Lung (tissue), 12 donors: ENCODE results near the gene CFAP43. TPM values are rescaled to one million over a fixed set of nuclear protein-coding genes. Genes with fewer than 3 reads are reported as not detected.

Experiments
- ATAC-seq: fragments of 200-7000 bp; cut with Tn5 transposase; one replicate; pipeline ENCODE4 v1.9.1; 2020; ENCODE audit warnings: moderate number of reproducible peaks; ENCODE audit not compliant: insufficient read depth, low FRiP score
- DNase-seq, 3 donors: peaks; one replicate each; pipeline ENCODE4 v3.0.0-alpha.2; 2013 to 2017
- H3K27ac ChIP-seq, 2 donors: one replicate each; pipeline ENCODE4 v1.5.1; 2013; ENCODE audit warnings: mild to moderate bottlenecking in 2 of 2, moderate library complexity in 2 of 2, control low read depth in 1 of 2, inconsistent platforms in 1 of 2, low read depth in 1 of 2, low read length in 1 of 2
- H3K27me3 ChIP-seq, 3 donors: one replicate each; pipeline ENCODE4 v1.5.1; 2013; ENCODE audit warnings: low read length in 2 of 3; ENCODE audit not compliant: control insufficient read depth in 3 of 3, insufficient read depth in 3 of 3
- H3K36me3 ChIP-seq, 4 donors: one replicate each; pipeline ENCODE4 v1.5.1; 2013; ENCODE audit warnings: low read length in 4 of 4, mild to moderate bottlenecking in 1 of 4, moderate library complexity in 1 of 4; ENCODE audit not compliant: control insufficient read depth in 4 of 4, insufficient read depth in 4 of 4
- H3K4me1 ChIP-seq, 5 donors: one replicate each; pipeline ENCODE4 v1.5.1; 2013; ENCODE audit warnings: low read length in 5 of 5, mild to moderate bottlenecking in 2 of 5, moderate library complexity in 1 of 5; ENCODE audit not compliant: control insufficient read depth in 5 of 5, insufficient read depth in 5 of 5
- H3K4me3 ChIP-seq: one replicate; pipeline ENCODE4 v1.5.1; 2013; ENCODE audit warnings: mild to moderate bottlenecking, control low read depth, moderate library complexity
- H3K9ac ChIP-seq, 2 donors: one replicate each; pipeline ENCODE4 v1.5.1; 2013; ENCODE audit warnings: low read length in 2 of 2, control low read depth in 1 of 2; ENCODE audit not compliant: insufficient read depth in 1 of 2
- H3K9me3 ChIP-seq, 4 donors: one replicate each; pipeline ENCODE4 v1.5.1; 2013; ENCODE audit warnings: low read length in 3 of 4, mild to moderate bottlenecking in 1 of 4, moderate library complexity in 1 of 4; ENCODE audit not compliant: control insufficient read depth in 4 of 4, insufficient read depth in 3 of 4
- WGBS, 2 donors: extraction: QIAGEN DNeasy Blood & Tissue Kit; methylation state at CpG; one replicate each; pipeline ENCODE4 v1.1.7; 2013; 5-methylcytosine and 5-hydroxymethylcytosine counted together
- polyA plus RNA-seq, 2 donors: library from polyadenylated mRNA; stranded (reverse); fragments of 200-250 nt; gene quantifications; one replicate each; pipeline ENCODE4 v1.2.1, GENCODE V29; 2013
- total RNA-seq, 2 donors: library from RNA; depleted of rRNA in 1 of 2; stranded (reverse); fragments of >200 nt in 1 of 2; gene quantifications; one replicate each; pipeline ENCODE4 v1.2.1, GENCODE V29; 2014 to 2021
- TF ChIP-seq, protein P1 (sequence below): IDR thresholded peaks from 2 replicates; pipeline ENCODE4 v1.5.1; 2012; ENCODE audit warnings: mild to moderate bottlenecking; ENCODE audit errors: control extremely low read depth, extremely low read depth
- donor health status: control.
- donor health status: control.
- donor health status: Bipolar disorder and iron deficiency.
- donor health status: healthy.
- donor health status: DM: yes; HTN: yes; CAD: no.

The CFAP43 gene
- total and polyA plus RNA-seq, 4 donors = 8.4 to 71.6 (median 20.1) TPM

DNA sequence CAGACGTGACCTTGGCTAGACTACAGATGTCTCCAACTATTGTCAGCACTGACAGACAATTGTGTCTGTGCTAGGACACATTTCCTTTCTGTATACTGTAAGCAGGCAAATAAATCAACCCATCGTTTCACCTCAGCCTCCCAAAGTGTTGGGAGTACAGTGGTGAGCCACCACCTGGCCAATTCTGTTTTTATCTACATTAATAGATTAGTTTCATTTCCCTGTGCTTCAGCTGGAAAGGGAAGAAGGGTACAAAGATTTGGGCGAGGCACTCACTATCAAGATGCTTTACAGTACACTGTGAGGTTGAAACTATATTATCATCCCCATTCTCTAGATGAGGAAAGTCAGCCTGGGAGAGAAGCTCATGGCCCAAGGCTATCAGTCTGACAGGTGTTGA, 88.3 kb downstream of the CFAP43 start:
- H3K4me3 ChIP-seq = no peak overlapping the region
- H3K9me3 ChIP-seq = peaks cover 0 to 1% (median 0%) of the 10 kb centered on the region in 4 donors
- no peak overlapping the region for H3K9ac ChIP-seq
- peaks cover 0 to 6% (median 0%) of the 10 kb centered on the region in 5 donors for H3K4me1 ChIP-seq
- H3K36me3 ChIP-seq = no peaks in the 10 kb centered on the region
- TF ChIP-seq, protein P1, sequence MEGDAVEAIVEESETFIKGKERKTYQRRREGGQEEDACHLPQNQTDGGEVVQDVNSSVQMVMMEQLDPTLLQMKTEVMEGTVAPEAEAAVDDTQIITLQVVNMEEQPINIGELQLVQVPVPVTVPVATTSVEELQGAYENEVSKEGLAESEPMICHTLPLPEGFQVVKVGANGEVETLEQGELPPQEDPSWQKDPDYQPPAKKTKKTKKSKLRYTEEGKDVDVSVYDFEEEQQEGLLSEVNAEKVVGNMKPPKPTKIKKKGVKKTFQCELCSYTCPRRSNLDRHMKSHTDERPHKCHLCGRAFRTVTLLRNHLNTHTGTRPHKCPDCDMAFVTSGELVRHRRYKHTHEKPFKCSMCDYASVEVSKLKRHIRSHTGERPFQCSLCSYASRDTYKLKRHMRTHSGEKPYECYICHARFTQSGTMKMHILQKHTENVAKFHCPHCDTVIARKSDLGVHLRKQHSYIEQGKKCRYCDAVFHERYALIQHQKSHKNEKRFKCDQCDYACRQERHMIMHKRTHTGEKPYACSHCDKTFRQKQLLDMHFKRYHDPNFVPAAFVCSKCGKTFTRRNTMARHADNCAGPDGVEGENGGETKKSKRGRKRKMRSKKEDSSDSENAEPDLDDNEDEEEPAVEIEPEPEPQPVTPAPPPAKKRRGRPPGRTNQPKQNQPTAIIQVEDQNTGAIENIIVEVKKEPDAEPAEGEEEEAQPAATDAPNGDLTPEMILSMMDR = no peak
- WGBS, 2 donors = 73 to 82% methylated on average over 3 of the region's 3 CpGs
- H3K27me3 ChIP-seq = peaks cover 0 to 5% (median 0%) of the 10 kb centered on the region in 3 donors
- no peak overlapping the region for H3K27ac ChIP-seq
- no peak for DNase-seq
- no peak for ATAC-seq

DNA sequence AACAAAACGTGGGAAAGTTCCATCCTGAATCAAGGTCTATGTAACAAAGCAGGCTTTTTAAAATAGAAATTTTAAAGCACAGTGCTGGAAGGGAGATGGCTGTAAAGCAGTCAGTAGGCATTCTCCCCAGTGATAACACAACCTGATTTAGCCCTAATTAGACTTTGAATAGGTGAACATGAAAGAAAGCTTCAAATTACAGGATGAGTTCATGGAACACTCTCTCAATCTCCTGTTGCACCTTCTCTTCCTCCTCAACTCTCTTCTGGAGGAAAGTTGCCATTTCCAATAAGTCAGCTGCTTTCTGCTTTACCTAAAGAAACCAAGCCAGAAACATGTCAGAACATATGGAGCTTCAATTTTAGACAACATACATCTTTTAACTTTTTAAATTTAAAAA, 90.1 kb downstream of the CFAP43 start:
- ATAC-seq (no peak), DNase-seq (no peak)
- H3K9ac ChIP-seq = no peak overlapping the region
- H3K4me1 ChIP-seq = peaks cover 0 to 6% (median 0%) of the 10 kb centered on the region in 5 donors
- peaks cover 0 to 5% (median 0%) of the 10 kb centered on the region in 3 donors for H3K27me3 ChIP-seq
- no peaks in the 10 kb centered on the region for H3K36me3 ChIP-seq
- no peaks in the 10 kb centered on the region for H3K9me3 ChIP-seq
- H3K4me3 ChIP-seq = no peak overlapping the region
- H3K27ac ChIP-seq = no peak overlapping the region
- TF ChIP-seq, protein P1 = no peak
- 76 to 83% methylated on average over 1 of the region's 1 CpG for WGBS, 2 donors

DNA sequence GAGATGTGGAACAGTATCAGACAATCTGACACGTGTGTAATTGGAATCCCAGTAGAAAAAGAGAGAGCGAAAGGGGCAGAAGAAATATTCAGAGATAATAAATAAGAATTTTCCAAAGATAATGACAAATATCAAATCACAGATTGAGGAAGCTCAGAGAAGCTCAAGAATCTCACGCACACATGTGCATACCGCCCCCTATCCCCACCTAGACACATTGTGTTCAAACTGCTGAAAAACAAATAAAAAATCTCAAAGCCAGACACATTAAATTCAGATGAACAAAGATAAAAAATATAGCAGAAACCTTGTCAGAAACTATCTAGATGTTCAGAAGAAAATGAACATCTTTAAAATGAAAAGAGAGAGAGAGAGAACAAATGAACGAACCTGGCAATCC, 92.9 kb downstream of the CFAP43 start:
- 66 to 69% methylated on average over 5 of the region's 5 CpGs for WGBS, 2 donors
- H3K4me3 ChIP-seq = no peak overlapping the region
- H3K4me1 ChIP-seq = no peaks in the 10 kb centered on the region
- H3K9ac ChIP-seq = no peak overlapping the region
- no peak for ATAC-seq
- no peaks in the 10 kb centered on the region for H3K9me3 ChIP-seq
- no peaks in the 10 kb centered on the region for H3K36me3 ChIP-seq
- H3K27me3 ChIP-seq = peaks cover 0 to 5% (median 0%) of the 10 kb centered on the region in 3 donors
- no peak overlapping the region for H3K27ac ChIP-seq
- no peak for DNase-seq
- TF ChIP-seq, protein P1 = no peak

DNA sequence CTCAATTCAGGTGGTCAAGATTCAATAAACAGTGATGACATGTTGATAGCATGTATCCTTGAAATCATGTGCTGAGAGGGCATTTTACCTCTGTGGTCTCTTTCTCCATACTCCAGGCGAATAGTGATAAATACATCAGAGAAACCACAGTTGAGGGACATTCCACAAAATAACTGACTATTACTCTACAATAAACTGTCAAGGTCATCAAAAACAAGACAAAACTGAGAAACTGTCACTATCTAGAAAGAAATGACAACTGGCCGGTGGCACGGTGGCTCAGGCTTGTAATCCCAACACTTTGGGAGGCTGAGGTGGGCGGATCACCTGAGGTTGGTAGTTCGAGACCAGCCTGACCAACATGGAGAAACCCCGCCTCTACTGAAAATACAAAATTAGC, 94.0 kb downstream of the CFAP43 start:
- Histone ChIP-seq H3K9me3 (no peaks in the 10 kb centered on the region), H3K27ac (no peak overlapping the region), H3K9ac (no peak overlapping the region), H3K36me3 (no peaks in the 10 kb centered on the region), H3K4me1 (no peaks in the 10 kb centered on the region), H3K4me3 (no peak overlapping the region), H3K27me3 (no peaks in the 10 kb centered on the region)
- ATAC-seq (no peak), DNase-seq (no peak)
- TF ChIP-seq, protein P1 = no peak
- 95% methylated on average over 6 of the region's 6 CpGs for WGBS, 2 donors
